Measurements from ENCODE around the gene INMT.

INMT gene

GRCh38 chr7:30754315-30754877 is 2.5 kb downstream of the INMT start:
- DNase-seq: no peak

- no peak for DNase-seq
These were observed 3.6 kb downstream of the INMT start for GRCh38 chr7:30755384-30756154.

GRCh38 chr7:30757342-30757692 is 5.4 kb downstream of the INMT start:
- no peak for DNase-seq

- no peak for DNase-seq
These were observed 8.7 kb downstream of the INMT start for GRCh38 chr7:30760514-30761213.

- DNase-seq: no peak
These were observed 9.6 kb downstream of the INMT start for GRCh38 chr7:30761214-30762156.

- no peak for DNase-seq
These were observed 12.4 kb downstream of the INMT start for GRCh38 chr7:30764030-30764975.

GRCh38 chr7:30765408-30765807 is 13.5 kb downstream of the INMT start:
- DNase-seq: no peak

- no peak for DNase-seq
These were observed 18.9 kb downstream of the INMT start for GRCh38 chr7:30770845-30771173.

GRCh38 chr7:30771174-30771879 is 19.4 kb downstream of the INMT start, which contains the start of gene MINDY4:
Gene MINDY4, plus strand, starts transcription at chr7:30771417. Its CDS starts 77 bp downstream, at chr7:30771494.
- peak; percentile 36 to 73 for DNase-seq

GRCh38 chr7:30771880-30772425 is 20.0 kb downstream of the INMT start:
- no peak for DNase-seq

GRCh38 chr7:30772984-30773383 is 21.0 kb downstream of the INMT start:
- no peak for DNase-seq

GRCh38 chr7:30775992-30776391 is 24.1 kb downstream of the INMT start:
- no peak for DNase-seq

GRCh38 chr7:30776971-30777370 is 25.0 kb downstream of the INMT start:
- DNase-seq: no peak

- DNase-seq: no peak
These were observed 26.5 kb downstream of the INMT start for GRCh38 chr7:30778255-30779025.

GRCh38 chr7:30779574-30779973 is 27.6 kb downstream of the INMT start:
- no peak for DNase-seq

- DNase-seq: no peak
These were observed 29.0 kb downstream of the INMT start for GRCh38 chr7:30780941-30781340.

GRCh38 chr7:30782690-30783089 is 30.8 kb downstream of the INMT start:
- DNase-seq: no peak

GRCh38 chr7:30785786-30786185 is 33.9 kb downstream of the INMT start:
- DNase-seq: no peak

GRCh38 chr7:30787486-30787885 is 35.6 kb downstream of the INMT start:
- DNase-seq: no peak

All from SW 1271 (cell line).